Esophagus muscularis mucosa (tissue), 4 donors: Measurements from ENCODE around the gene CFL2.

Experiments used
- EP300 ChIP-seq: sonication (generic); formaldehyde crosslinking; IDR thresholded peaks from one replicate; pipeline ENCODE4 v1.6.1; 2017; ENCODE audit warnings: antibody characterized with exemption
- POLR2A ChIP-seq: fragments of 450-650 bp; IDR thresholded peaks from one replicate; pipeline ENCODE4 v1.6.1; 2017; ENCODE audit warnings: antibody characterized with exemption, moderate library complexity, mild to moderate bottlenecking, low read depth
- POLR2AphosphoS5 ChIP-seq, 2 donors: sonication (generic); formaldehyde crosslinking; IDR thresholded peaks; one replicate each; pipeline ENCODE4 v1.6.1; 2017; ENCODE audit warnings: antibody characterized with exemption in 2 of 2
- TF ChIP-seq, protein P1 (sequence below), 3 experiments: fragments of 200-600 bp in 2 of 3; fragments of 450-650 bp in 1 of 3; sonication (generic) in 2 of 3; IDR thresholded peaks; one replicate each; pipeline ENCODE4 v1.5.1; 2017 to 2019; ENCODE audit warnings: antibody characterized with exemption in 3 of 3, mild to moderate bottlenecking in 2 of 3, moderate library complexity in 1 of 3

DNA sequence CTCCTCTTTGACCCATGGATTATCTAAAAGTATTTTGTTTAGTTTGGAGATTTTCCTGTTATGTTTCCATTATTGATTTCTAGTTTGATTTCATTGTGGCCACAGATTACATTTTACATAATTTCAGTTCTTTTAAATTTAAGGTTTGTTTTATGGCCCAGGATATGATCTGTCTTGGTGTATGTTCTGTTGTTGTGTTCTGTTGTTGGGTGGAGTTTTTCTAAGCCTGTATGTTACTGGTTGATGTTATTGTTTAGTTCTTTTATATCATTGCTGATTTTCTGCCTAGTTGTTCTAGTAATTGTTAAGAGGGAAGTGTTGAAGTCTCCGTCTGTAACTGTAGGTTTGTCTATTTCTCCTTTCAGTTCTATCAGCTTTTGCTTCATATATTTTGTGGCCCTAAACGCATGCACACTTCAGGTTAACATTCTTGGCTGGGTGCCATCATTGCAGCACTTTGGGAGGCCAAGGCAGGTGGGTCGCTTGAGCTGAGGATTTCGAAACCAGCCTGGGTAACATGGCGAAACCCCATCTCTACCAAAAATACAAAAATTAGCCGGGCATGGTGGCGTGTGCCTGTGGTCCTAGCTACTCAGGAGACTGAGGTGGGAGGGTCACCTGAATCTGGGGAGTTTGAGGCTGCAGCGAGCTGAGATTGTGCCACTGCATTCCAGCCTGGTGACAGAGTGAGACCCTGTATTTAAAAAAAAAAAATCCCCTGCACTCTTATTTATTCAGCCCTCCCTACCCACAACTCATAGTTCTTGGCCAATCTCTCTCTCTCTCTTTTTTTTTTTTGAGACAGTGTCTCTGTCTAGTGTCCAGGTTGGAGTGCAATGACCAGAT is 28.1 kb upstream of the CFL2 start:
- TF ChIP-seq, protein P1, sequence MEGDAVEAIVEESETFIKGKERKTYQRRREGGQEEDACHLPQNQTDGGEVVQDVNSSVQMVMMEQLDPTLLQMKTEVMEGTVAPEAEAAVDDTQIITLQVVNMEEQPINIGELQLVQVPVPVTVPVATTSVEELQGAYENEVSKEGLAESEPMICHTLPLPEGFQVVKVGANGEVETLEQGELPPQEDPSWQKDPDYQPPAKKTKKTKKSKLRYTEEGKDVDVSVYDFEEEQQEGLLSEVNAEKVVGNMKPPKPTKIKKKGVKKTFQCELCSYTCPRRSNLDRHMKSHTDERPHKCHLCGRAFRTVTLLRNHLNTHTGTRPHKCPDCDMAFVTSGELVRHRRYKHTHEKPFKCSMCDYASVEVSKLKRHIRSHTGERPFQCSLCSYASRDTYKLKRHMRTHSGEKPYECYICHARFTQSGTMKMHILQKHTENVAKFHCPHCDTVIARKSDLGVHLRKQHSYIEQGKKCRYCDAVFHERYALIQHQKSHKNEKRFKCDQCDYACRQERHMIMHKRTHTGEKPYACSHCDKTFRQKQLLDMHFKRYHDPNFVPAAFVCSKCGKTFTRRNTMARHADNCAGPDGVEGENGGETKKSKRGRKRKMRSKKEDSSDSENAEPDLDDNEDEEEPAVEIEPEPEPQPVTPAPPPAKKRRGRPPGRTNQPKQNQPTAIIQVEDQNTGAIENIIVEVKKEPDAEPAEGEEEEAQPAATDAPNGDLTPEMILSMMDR (IDR thresholded peaks at IDR 0.05): no peak
- TF ChIP-seq EP300: no peak
- no peak for TF ChIP-seq POLR2AphosphoS5 (IDR thresholded peaks at IDR 0.05)
- no peak for TF ChIP-seq POLR2A
